HCT116 (cell line): ENCODE data around the gene ZNF76.

ENCODE experiments used
- ATF3 ChIP-seq: IDR thresholded peaks from 2 replicates; pipeline ENCODE4 v1.6.1; 2012
- CEBPB ChIP-seq: IDR thresholded peaks from 2 replicates; pipeline ENCODE4 v1.6.1; 2012; ENCODE audit warnings: low read depth
- CTCF ChIP-seq, 3 experiments: fragments of 200-600 bp in 1 of 3; sonication (generic) in 1 of 3; IDR thresholded peaks in 2 of 3; conservative IDR thresholded peaks in 1 of 3; 2 replicates each; pipeline ENCODE4 v1.5.1; 2012 to 2017; ENCODE audit warnings: low read depth in 2 of 3, low read length in 2 of 3, antibody characterized with exemption in 1 of 3, borderline replicate concordance in 1 of 3, control low read depth in 1 of 3, mild to moderate bottlenecking in 1 of 3, mixed read lengths in 1 of 3, mixed run types in 1 of 3, moderate library complexity in 1 of 3; ENCODE audit not compliant: insufficient read depth in 1 of 3
- MAX ChIP-seq: IDR thresholded peaks from 2 replicates; pipeline ENCODE4 v1.6.1; 2012
- POLR2A ChIP-seq: IDR thresholded peaks from 2 replicates; pipeline ENCODE4 v1.7.0; 2011; ENCODE audit warnings: borderline replicate concordance; ENCODE audit not compliant: insufficient read depth, insufficient read length; ENCODE audit errors: extremely low read depth
- POLR2AphosphoS5 ChIP-seq: IDR thresholded peaks from 2 replicates; pipeline ENCODE4 v1.6.1; 2011; ENCODE audit warnings: mild to moderate bottlenecking, low read depth, low read length, moderate library complexity
- RAD21 ChIP-seq: IDR thresholded peaks from 2 replicates; pipeline ENCODE4 v1.6.1; 2012; ENCODE audit warnings: low read depth, mild to moderate bottlenecking
- REST ChIP-seq: IDR thresholded peaks from 2 replicates; pipeline ENCODE4 v1.6.1; 2012; ENCODE audit warnings: low read depth
- YY1 ChIP-seq: IDR thresholded peaks from 2 replicates; pipeline ENCODE4 v1.6.1; 2011; ENCODE audit warnings: low read length, low read depth, moderate library complexity, mild to moderate bottlenecking; ENCODE audit not compliant: insufficient replicate concordance; ENCODE audit errors: extremely low read depth

- TF ChIP-seq POLR2A (no peak), CTCF (IDR thresholded peaks at IDR 0.05 in 2 of 3, conservative IDR thresholded peaks at IDR 0.05 in 1 of 3; ENCODE audit: borderline replicate concordance in 1 of 3, insufficient read depth in 1 of 3, low read depth in 2 of 3, low read length in 2 of 3) (no peak), RAD21 (no peak), MAX (no peak), YY1 (no peak), POLR2AphosphoS5 (no peak), REST (no peak), CEBPB (no peak), ATF3 (no peak)
These were observed 5.2 kb downstream of the ZNF76 start for GRCh38 chr6:35264550-35265274.
